ENCODE measurements around the gene GLE1.
A peak's percentile ranks its signal among the peaks of the same experiment; 100 is the strongest.

Gene GLE1

GRCh38 chr9:128555180-128555721 lies 50.7 kb downstream of the GLE1 start:
- no peaks in the 10 kb centered on the region for H3K9me3 ChIP-seq (ENCODE audit: control insufficient read depth, insufficient read depth, low read length)
- H4K20me1 ChIP-seq (ENCODE audit: control insufficient read depth, insufficient read depth, low read depth, low read length), result peaks cover 15% of the 10 kb centered on the region; the same call in 1 of the 2 replicates
- H3K4me1 ChIP-seq (ENCODE audit: control insufficient read depth, low read length), result peaks cover 65% of the 10 kb centered on the region
- peak overlapping the region; percentile 92 for H3K4me2 ChIP-seq (ENCODE audit: low read length)
- H3K9me2 ChIP-seq (replicated peaks; ENCODE audit: control insufficient read depth, low read length), result no peaks in the 10 kb centered on the region
- H3K4me3 ChIP-seq (ENCODE audit: low read length), result peak overlapping the region; percentile 84; the same call in 1 of the 2 replicates
- peaks cover 75% of the 10 kb centered on the region for H3K79me2 ChIP-seq (ENCODE audit: control insufficient read depth, low read length)
- peaks cover 9% of the 10 kb centered on the region; the same call in 1 of the 2 replicates for H3F3A ChIP-seq (ENCODE audit: control insufficient read depth, insufficient read depth)
- H3K36me3 ChIP-seq (ENCODE audit: control insufficient read depth, low read length), result peaks cover 17% of the 10 kb centered on the region
- no peak overlapping the region for H3K27ac ChIP-seq (ENCODE audit: low read depth, low read length)
- no peak for TF ChIP-seq CTCF (IDR thresholded peaks at IDR 0.05; ENCODE audit: low read depth, low read length, poor library complexity, severe bottlenecking)
- H3K27me3 ChIP-seq (ENCODE audit: control insufficient read depth, low read length), result no peaks in the 10 kb centered on the region

GRCh38 chr9:128556276-128556675 lies 51.8 kb downstream of the GLE1 start:
- peaks cover 9% of the 10 kb centered on the region; the same call in 1 of the 2 replicates for H3F3A ChIP-seq (ENCODE audit: control insufficient read depth, insufficient read depth)
- H3K9me3 ChIP-seq (ENCODE audit: control insufficient read depth, insufficient read depth, low read length), result no peaks in the 10 kb centered on the region
- H3K27me3 ChIP-seq (ENCODE audit: control insufficient read depth, low read length), result no peaks in the 10 kb centered on the region
- H3K79me2 ChIP-seq (ENCODE audit: control insufficient read depth, low read length), result peaks cover 83% of the 10 kb centered on the region
- peaks cover 62% of the 10 kb centered on the region for H3K4me1 ChIP-seq (ENCODE audit: control insufficient read depth, low read length)
- no peaks in the 10 kb centered on the region for H3K9me2 ChIP-seq (replicated peaks; ENCODE audit: control insufficient read depth, low read length)
- H3K27ac ChIP-seq (ENCODE audit: low read depth, low read length), result no peak overlapping the region
- peaks cover 15% of the 10 kb centered on the region; the same call in 1 of the 2 replicates for H4K20me1 ChIP-seq (ENCODE audit: control insufficient read depth, insufficient read depth, low read depth, low read length)
- TF ChIP-seq CTCF (IDR thresholded peaks at IDR 0.05; ENCODE audit: low read depth, low read length, poor library complexity, severe bottlenecking) (no peak), EZH2phosphoT487 (IDR thresholded peaks at IDR 0.05; ENCODE audit: borderline replicate concordance, low read length) (no peak)
- H3K4me3 ChIP-seq (ENCODE audit: low read length), result no peak overlapping the region
- peaks cover 17% of the 10 kb centered on the region for H3K36me3 ChIP-seq (ENCODE audit: control insufficient read depth, low read length)
- peak overlapping the region; percentile 92 for H3K4me2 ChIP-seq (ENCODE audit: low read length)

- H3K9me2 ChIP-seq (replicated peaks; ENCODE audit: control insufficient read depth, low read length), result no peaks in the 10 kb centered on the region
- peaks cover 57% of the 10 kb centered on the region for H3K4me1 ChIP-seq (ENCODE audit: control insufficient read depth, low read length)
- peaks cover 9% of the 10 kb centered on the region; the same call in 1 of the 2 replicates for H3F3A ChIP-seq (ENCODE audit: control insufficient read depth, insufficient read depth)
- peaks cover 17% of the 10 kb centered on the region for H3K36me3 ChIP-seq (ENCODE audit: control insufficient read depth, low read length)
- no peaks in the 10 kb centered on the region for H3K9me3 ChIP-seq (ENCODE audit: control insufficient read depth, insufficient read depth, low read length)
- peaks cover 15% of the 10 kb centered on the region; the same call in 1 of the 2 replicates for H4K20me1 ChIP-seq (ENCODE audit: control insufficient read depth, insufficient read depth, low read depth, low read length)
- H3K4me3 ChIP-seq (ENCODE audit: low read length), result no peak overlapping the region
- TF ChIP-seq CTCF (IDR thresholded peaks at IDR 0.05; ENCODE audit: low read depth, low read length, poor library complexity, severe bottlenecking) (no peak), EZH2phosphoT487 (IDR thresholded peaks at IDR 0.05; ENCODE audit: borderline replicate concordance, low read length) (no peak)
- peak overlapping the region; percentile 92; the same call in 1 of the 2 replicates for H3K4me2 ChIP-seq (ENCODE audit: low read length)
- peaks cover 88% of the 10 kb centered on the region for H3K79me2 ChIP-seq (ENCODE audit: control insufficient read depth, low read length)
- no peaks in the 10 kb centered on the region for H3K27me3 ChIP-seq (ENCODE audit: control insufficient read depth, low read length)
- H3K27ac ChIP-seq (ENCODE audit: low read depth, low read length), result no peak overlapping the region
These were observed 52.6 kb downstream of the GLE1 start for GRCh38 chr9:128556926-128557634.
